HS-5 (cell line): ENCODE measurements around the gene LHFPL6.

Experiments used
- DNase-seq: peaks from one replicate; pipeline ENCODE4 v3.0.0-alpha.2; 2012; ENCODE audit warnings: low read depth

LHFPL6 gene

DNA sequence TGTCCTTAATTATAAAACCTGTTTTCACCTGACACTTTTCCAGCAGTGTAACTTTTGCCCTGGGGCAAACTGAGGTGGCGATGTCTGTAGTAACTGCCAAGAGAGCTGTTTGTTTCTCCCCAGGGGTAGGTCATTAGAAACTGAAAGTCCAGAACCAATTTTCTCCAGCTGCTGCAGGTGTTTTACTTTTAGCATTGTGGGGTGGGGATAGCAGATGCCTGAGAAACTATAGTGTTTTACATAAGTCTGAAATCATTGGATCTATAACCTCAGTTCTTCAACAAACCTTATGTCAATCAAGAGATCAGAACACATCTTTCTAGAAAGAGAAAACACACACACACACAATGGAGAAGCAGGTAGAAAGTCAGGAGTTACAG is 92.7 kb downstream of the LHFPL6 start:
- no peak for DNase-seq

GRCh38 chr13:39509616-39510315 is 93.2 kb downstream of the LHFPL6 start:
- DNase-seq = no peak

- DNase-seq = no peak
These were observed 96.2 kb downstream of the LHFPL6 start for GRCh38 chr13:39506559-39507390.

GRCh38 chr13:39505151-39505550 is 97.8 kb downstream of the LHFPL6 start:
- DNase-seq = no peak

GRCh38 chr13:39503048-39503447 is 99.9 kb downstream of the LHFPL6 start:
- DNase-seq = no peak

GRCh38 chr13:39501702-39502324 is 101.2 kb downstream of the LHFPL6 start:
- no peak for DNase-seq

DNA sequence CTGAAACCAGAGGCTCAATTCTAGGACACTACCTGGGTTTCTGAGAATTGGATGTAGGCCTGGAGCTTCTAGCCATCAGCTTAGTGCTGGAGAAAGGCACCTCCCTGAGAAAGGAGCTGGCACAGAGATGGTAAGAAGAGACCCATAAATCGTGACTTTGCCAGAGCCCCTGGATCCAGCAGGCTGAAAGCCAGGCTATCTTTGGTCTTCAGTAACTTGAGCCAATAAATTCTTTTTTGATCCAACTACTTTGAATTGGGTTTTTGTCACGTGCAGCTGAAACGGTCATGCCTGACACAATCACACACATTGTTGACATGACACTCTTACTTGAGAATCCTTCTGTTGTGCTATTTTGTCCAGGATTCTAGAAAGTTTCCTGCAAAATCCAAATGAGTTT is 103.4 kb downstream of the LHFPL6 start:
- no peak for DNase-seq

- DNase-seq = no peak
These were observed 104.4 kb downstream of the LHFPL6 start for GRCh38 chr13:39498471-39499114.

DNA sequence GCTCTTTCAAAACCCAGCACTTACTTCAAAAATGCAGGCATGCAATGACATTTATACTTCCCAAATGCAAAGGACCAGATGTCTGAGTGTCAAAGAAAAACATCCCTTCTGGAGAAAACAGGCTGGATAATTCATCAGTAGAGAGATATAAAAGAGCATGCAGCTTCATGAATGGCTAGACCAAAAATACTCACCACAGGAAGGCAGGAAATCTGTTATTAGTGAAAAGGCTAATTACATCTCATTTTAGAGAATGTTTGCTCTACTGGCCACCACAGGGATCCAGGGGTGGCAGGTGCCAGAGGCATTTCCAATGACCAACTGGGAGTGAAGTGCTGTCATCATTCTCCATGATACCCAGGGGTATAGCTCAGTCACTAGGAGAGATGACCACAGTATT is 106.5 kb downstream of the LHFPL6 start:
- no peak for DNase-seq

DNA sequence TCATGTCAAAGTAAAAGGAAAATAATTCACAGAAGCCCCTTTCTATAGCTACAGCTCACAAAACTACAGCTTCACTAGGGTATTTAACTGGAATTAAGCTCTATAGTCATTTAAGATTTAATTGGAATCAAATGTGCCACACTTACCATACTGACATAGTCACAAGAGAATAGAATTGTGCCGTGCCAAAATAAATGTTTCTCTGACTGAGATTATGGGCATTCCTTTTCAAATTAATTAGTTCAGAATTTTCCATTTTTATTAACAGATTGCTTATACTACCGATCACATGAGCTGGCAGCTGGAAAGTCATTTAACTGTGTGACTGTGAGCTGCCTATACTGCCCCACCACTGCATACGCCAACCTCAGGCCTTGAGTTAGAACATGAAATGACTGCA is 108.4 kb downstream of the LHFPL6 start:
- DNase-seq = no peak

- no peak for DNase-seq
These were observed 109.0 kb downstream of the LHFPL6 start for GRCh38 chr13:39494006-39494405.

DNA sequence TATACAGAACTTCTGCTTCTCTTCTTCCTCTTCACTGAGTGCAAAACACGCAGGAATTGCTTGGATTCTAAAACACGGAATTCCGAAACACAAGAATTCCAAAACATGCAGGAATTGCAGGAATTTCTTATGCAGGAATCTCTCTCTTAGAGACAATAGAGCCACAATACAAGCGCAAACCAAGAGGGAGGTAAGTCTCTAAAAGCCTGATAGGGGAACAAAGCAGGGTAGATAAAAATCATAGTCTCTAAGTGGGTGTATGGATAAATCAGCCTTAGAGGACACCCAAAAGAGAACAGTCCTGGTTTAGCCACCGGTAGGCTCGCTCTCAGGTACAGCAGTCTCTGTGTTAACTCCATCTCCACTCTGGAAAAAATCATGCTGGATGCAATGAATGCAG is 112.9 kb downstream of the LHFPL6 start:
- DNase-seq = no peak

GRCh38 chr13:39486758-39487157 is 116.2 kb downstream of the LHFPL6 start:
- no peak for DNase-seq

DNA sequence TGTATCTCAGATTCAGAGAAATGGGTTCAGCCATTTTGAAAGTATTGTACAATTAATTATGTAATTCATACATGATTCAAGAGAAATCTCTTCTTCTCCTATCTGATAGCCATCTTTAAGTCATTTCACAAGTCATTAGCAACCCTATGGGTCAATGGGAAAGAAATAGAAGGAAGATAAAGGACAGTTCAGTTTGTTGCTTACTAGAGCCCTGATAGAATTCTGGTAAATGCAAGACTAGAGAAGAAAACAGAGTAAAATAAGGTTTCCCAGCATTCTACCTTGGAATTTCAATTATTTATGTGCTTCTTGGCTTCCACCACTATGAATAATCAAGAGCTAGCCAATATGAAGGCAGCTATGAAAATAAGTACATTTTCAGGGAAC is 117.7 kb downstream of the LHFPL6 start:
- DNase-seq = no peak

DNA sequence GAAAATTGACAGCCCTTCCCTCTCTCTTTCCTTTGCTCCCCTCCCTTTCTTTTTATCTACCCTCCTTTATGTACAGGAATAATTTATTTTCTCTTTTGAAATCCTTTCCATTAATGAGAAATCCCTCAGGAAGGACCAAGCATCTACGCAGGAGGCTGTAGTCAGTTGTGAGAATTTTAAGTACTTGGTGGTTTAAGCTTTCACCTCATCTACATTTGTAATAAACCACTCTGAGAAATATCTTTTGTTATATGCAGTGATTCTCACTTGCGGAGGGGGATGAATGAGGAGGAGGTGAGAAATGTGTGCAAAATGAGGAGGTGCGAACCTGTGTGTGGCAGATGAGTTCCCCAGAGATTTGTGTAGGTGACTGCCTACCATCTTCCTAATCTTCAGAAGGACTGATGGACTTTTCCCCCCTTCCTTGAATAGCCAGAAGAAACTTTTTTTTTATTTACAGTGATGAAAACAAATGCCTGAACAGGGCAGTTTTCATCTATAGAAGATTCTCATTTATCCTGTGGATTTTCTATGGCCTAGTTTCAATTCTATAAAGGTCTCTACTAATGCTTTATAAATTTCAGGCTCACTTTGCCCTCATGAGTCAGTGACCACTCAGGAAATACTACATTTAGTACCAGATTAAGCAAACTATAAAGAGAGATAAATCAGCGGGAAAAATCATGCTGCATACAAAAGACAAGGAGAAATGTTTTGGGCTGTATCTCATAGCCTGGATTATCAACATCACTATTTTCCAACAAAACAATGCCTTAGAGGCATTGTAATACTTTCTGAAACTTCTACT is 118.3 kb downstream of the LHFPL6 start:
- DNase-seq = peak; percentile 14

- DNase-seq = no peak
These were observed 119.7 kb downstream of the LHFPL6 start for GRCh38 chr13:39483326-39483725.

- DNase-seq = no peak
These were observed 121.5 kb downstream of the LHFPL6 start for GRCh38 chr13:39481491-39481890.

DNA sequence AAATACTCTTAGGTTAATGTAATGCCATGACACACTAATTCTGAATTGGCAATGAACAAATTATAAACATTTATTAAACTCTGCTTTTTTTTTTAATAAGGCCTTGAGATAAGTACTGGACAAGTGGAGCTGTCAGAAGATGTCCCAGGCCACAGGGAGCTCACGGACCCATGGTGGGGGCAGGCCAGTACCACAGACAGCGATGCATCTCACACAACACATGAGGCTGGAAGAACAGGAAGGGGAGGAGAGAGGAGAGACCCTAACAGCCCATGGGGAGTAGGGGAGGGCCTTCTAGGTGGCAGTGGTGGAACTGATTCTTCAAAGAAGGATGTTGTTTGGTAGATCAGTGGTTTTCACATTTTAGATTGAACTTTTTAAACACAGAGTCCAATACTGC is 128.4 kb downstream of the LHFPL6 start:
- DNase-seq = no peak

- no peak for DNase-seq
These were observed 133.3 kb downstream of the LHFPL6 start for GRCh38 chr13:39469676-39470075.

GRCh38 chr13:39468306-39468705 is 134.7 kb downstream of the LHFPL6 start:
- no peak for DNase-seq

GRCh38 chr13:39463611-39464010 is 139.4 kb downstream of the LHFPL6 start:
- no peak for DNase-seq

- DNase-seq = no peak
These were observed 140.1 kb downstream of the LHFPL6 start for GRCh38 chr13:39462906-39463305.
